D341Med (cell line): ENCODE results near the gene KRT35.

ENCODE experiments used
- DNase-seq: peaks from one replicate; pipeline ENCODE4 v3.0.0; 2012; ENCODE audit warnings: low spot score

KRT35 gene

DNA sequence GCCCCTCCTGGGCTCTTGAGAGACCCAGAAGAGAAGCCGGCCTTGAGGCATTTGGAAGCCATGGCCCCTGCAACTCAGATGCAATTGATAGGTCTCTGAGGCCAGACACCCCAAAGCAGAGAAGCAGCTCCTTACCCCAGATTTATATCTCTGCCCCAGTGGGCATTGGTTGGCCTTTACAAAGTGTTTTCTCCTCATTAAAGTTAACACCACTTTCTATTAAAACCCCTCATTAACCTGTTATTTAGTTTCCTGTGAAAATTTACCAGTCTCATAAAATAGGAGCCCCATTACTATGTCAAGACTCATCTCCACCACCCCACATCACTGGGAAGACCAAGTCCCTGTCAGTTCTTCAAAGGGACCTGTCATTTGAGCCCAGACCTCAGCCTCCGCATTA is at the start of gene KRT35:
TSS of gene KRT35 (minus strand) at position 116 of the 400 bp plus-strand sequence. CDS start at position 62, 54 bp downstream.
- no peak for DNase-seq

DNA sequence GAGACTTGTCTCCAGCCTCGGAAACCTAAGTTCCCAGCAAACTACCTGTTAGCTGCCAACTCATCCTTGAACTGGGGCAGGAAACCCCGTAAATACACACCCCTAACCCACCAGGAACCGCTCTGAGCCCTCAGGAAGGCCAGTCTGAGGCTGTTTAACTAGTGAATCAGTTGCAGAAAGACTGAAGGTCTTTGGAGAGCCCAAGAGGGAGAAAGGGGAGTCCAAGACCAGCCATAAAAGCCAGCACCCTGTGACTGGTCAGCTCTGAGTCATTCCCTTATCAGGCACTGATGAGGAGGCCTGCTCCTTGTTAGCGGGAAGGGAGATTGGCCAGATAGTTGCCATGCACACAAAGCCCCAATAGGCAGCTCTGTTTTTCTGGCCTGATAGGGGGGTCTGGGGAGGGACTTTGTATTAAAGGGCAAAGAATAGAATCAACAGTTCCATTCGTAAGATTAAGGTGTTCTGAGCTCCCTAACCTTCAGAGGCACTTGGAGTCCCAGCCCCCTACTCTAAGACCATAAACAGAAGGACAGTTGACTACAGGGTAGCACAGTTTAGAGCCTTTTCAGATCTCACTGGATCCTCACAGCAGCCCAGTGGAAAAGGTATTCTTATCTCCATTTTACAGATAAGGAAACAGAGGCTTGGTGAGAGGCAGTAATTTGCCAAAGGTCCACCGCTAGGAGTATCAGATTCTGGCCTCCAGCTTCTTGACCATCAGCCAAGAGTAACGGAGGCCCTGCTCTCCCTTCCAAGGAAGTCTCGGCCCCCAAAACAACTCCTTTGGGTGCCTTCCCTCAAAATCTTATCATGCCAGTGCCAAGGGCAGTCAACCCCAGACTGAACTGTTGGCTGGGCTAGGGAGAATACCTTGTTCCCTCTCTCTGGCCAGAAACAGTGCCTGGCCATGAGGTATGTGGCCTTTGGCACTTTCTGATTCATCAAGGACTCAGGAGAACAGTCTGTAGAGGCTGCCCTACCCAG is 49.4 kb upstream of the KRT35 start:
- DNase-seq, result no peak

DNA sequence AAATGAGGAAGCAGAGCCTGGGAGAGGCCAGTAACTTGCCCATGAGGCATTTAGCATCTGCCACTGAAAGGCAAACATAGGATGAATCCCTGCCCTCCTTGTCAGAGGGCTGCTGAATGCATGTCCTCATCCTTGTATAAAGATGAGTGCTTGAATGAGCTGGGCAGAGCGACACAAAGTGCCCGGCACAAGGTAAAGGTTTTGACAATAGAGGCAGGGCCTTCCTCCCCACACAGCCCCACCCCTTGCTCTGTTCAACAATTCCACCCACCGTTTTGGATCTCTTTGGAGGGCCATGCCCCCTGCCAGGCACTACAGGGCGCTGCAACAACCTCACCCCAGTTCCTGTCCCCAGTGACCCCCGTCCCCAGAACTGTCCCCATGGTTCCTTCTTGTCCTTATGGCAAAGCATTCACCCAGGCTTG is 48.6 kb upstream of the KRT35 start:
- DNase-seq, result no peak

DNA sequence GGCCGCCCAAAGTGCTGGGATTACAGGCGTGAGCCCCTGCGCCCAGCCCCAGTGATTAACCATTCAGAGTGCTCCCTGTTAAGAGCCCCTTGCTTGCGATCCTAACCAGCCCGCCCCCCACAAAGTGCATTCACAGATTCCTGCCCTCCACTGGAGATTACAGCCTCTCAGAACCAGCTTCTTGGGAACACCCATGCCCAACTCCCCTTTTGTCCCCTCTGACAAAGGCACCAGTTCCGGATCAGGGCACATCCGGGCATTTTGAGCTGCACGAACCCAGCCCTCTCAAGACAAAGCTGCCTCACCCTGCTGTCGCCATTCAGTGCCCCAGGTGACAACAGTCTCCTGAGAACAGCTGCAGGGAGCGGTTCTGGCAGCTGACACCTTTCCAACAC is 48.0 kb upstream of the KRT35 start:
- no peak for DNase-seq

DNA sequence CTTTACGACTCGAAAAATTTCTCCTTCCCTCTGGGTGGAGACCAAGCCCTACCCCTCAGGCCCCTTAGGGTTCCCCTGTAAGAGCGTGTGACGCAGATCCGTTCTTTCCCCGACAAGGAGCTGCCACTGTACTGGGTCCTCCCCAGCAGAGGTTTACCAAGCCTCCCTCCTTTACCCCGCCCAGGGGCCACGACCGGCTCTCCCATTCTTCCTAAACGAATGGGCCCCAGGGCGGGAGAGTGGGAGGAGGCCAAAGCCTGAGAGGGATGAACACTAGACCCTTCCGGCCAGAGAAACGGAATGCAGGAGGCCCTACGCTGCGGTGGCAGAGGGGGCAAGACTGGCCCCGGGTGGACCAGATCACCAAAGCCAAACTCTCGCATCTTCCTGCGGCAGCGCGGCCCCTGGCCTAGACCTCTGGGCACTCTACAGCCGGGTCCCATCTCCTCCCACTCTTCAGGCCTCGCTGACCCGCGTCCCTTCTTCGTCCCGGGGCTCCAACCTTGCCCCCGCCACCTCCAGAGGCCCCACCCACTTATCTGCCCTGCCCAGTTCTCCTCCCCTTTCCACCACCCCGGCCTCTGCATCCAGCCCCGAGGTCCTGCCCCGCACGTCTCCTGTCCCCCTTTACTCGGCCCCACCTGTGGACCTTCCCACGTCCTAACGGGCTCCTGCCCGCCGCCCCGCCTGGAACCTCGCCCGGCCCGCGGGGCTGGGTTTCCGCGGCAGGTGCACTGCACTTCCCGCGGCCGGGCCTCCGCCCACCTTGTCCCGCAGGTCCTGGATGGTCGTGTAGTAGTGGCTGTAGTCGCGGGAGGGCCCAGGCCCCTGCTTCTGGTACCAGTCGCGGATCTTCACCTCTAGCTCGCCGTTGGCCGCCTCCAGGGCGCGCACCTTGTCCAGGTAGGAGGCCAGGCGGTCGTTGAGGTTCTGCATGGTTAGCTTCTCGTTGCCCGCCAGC is 46.4 kb upstream of the KRT35 start:
- DNase-seq, result no peak

DNA sequence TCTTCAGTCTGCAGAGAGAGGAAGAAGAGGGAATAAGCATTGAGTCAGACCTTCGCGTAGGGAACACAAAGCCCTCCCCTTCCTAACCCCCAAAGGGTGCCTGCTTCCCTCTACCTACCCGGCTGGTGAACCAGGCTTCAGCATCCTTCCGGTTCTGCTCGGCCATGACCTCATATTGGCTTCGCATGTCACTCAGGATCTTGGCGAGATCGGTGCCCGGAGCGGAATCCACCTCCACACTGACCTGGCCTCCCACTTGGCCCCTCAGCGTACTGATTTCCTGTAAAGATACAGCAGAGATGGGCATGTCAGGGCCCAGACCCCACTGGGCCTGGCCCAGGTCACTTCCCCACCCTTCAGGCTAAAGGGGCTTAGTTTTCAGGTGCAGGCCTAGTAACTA is 43.3 kb upstream of the KRT35 start:
- DNase-seq, result no peak

DNA sequence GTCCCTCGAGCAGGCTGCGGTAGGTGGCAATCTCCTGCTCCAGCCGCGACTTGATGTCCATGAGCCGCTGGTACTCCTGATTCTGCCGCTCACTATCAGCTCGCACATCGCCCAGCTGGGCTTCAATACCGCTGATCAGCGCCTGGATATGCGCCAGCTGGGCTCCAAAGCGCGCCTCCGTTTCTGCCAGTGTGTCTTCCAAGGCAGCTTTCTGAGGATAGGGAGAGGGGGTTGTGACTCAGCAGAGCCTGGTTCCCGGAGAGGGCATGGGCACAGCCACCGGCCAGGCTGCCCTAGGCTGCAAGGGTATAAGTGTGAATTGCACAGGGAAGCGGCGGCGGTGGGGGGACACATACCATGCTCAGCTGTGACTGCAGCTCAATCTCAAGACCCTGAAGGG is 42.8 kb upstream of the KRT35 start:
- DNase-seq, result no peak

DNA sequence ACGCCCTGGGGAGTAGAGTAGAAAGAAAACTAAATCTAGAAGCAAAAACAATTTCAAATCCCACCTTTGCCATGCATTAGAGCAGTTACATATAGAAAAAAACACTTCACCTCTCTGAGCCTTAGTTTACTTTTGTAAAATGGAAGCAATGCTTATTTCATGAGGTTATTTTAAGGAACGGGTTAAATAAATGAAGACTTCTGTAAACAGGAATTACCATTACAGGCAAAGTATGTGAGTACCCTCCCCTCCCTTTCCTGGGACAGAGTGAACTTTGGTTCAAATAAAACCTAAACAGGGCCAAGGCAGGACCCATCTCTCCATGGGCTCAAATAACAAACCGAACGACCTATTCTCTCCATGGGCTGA is 42.3 kb upstream of the KRT35 start:
- DNase-seq, result no peak

DNA sequence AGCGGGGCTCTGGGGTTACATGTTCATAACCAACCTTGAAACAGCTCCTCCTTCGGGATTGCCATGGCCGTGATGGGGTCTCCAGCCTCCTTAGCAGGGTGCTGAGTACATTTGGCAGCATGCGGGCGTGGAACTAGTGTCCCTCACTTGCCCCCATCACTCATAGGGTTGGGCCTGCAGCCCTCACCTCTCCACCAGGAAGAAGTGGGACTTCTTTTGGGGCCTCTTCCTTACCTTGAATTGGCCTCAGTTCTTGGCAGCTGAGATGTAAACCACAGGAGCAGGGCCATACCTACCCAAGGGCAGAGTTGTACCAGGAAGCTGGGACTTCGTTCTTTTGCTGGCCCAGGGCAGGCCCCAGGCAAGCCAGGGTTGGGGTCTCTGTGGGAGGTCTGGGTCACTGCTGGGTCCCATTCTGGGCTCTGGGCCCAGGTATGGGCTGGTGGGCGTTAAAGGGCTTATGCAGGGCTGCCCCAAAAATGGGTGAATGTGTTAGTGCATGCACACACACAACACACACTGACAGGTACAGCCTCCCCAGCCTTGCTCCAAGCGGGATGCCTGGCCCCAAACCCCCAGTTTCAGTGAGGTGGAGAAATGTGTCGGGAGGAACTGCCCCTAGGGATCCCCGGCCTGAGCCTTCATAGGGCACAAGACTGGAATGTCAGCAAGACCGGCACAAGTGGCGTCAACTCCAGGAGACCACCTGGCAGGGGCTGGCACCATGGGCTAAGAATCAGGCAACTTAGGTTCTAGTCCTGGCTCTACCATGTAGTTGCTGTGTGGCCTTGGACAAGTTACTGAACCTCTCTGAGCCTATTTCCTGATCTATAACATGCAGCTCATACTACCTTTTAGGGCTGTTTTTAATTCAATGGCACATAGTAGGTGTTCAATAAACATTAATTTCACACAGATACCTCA is 41.6 kb upstream of the KRT35 start:
- DNase-seq, result no peak

DNA sequence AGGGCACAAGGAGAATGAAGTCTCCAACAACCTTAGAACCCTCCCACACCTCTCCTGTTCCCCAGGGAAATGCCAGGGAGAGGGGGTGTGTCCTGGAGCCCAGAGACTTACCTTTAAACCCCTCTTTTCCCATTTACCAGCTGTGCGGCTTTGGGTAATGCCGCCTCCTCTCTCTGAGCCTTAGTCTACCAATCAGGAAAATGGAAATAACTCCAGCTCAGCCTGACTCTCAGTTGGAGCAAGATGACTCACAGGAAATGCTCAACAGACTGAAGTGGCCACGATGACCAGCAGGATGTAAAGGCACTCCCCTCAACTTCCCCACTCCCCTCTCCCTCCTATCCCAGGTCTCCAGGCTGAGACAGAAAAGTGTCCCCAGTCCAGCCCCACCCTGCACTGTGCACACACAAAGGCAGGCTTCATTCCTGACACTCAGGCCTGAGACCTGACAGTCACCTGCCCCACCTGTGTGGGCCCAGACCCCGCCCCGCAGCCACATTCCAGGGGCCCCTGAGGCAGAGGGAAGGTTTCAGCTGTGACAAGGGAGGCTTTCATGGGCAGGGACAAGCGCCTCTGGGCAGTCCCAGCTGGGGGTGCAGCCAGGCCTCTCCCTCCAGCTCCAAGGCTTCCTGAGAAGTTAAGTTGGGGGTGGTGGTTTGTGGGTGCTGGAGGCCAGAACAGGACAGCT is 40.8 kb upstream of the KRT35 start:
- no peak for DNase-seq

DNA sequence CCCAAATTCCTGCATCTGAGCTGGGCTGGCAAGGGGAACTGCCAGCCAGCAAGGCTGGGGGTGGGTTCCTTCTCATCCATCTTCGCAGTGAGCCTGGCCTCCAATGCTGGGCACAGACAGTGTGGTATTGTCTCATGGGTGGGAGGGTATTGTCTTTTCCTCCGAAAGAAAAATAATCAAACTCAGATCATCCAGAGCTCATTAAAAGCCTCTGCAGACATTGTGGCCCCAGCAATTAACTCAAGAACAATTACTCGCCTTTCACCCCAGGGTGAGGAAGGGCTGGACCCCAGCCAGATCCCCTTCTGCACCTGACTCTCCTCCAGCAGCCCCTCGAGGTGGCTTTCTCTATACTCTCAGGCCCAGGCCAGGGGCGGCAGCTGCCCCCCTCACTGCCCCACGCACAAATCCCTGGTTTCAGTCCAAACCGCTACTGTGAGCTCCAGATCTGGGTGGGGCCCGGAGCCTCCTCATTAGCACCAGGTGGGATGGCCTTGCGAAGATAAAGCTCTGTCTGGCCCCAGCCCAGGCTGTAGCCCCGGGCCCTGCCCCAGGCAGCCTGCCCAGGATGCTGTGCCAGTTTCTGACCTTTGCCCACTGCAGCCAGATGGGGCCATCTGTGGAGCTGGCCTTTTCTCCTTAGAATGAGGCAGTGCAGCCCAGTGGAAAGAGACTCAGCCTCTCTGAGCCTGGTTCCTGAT is 40.0 kb upstream of the KRT35 start:
- no peak for DNase-seq

DNA sequence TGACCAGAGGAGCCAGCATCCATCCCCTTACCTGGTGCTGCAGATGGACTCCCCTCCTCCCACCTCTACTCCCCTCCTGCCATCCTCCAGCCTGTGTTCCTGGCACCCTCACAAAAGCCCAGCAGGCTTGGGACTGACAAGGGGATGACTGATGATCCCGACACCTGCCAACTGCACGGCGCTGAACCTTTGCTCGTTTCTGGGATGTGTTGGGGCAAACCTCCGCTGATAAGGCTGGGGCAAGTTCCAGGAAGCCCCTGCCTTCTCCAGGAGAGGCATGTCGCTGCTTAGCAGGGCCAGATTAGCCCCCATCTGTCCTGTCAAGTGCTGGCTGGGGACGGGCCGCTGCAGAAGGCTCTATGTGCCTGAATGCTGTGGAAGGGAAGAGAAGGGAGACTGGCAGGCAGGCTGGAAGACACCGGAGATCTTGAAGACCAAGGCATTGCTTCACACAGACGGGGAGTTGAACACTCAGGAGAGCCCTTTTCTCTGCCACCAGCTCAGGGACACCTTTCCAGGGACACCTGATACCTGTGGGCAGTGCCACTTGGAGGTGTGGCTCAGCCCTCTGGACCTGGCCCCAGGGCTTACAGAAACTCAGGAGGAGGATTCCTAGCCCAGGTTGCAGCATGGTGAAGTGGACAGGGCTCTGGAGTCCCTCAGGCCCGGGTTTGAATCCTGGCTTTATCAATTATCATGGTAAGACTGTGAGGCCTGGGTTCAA is 38.7 kb upstream of the KRT35 start:
- no peak for DNase-seq

DNA sequence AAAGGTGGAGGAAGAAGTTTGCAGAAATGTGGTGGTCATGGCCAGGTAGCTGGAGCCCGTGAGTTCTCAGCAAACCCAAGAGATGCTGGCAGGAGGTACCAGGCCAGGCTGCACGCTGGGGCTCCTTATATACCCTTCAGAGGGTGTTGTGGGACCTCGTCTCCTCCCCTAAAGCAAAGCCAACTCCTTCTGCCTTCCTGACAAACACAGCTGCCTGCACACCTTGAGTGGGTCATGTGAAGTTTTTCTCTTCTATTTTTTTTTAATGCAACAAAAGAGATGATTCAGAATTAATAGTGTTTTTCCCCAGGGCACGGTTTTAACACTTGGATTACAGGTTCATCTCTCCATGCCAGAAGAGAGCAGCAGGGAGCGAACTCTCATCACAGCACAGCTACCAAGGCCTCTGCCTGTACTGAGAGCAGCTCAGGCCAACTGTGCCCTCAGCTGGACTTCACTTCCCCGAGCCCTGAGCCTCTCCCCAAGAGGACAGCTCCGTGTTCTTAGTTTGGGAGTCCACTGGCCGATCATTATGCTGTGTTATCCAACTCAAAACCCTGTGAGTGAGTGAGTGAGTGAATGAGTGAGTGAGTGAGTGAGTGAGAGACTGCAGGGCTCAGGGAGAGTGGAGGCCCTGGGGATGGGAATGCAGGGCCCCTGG is 38.0 kb upstream of the KRT35 start, which contains the start of gene KRT15:
TSS of gene KRT15 (minus strand) at position 102 of the 661 bp plus-strand sequence. CDS start at position 39, 63 bp downstream.
- DNase-seq, result no peak

DNA sequence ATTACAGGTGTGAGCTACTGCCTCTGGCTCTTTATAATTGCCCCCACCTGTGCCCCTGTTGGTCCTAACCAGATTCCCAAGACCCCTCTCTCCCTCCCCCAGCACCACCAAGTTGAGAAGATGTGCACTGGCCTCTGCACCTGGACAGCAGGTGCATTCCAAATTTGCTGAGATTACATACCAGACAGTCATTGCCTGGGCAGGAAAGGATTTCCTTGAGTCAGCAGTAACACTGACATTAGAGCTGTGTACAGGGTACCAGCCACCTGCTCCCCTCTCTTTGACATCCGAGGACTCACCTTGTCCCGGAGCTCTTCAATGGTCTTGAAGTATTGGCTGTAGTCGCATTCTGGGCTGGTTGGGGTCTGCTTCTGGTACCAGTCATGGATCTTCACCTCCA is 37.1 kb upstream of the KRT35 start:
- no peak for DNase-seq

DNA sequence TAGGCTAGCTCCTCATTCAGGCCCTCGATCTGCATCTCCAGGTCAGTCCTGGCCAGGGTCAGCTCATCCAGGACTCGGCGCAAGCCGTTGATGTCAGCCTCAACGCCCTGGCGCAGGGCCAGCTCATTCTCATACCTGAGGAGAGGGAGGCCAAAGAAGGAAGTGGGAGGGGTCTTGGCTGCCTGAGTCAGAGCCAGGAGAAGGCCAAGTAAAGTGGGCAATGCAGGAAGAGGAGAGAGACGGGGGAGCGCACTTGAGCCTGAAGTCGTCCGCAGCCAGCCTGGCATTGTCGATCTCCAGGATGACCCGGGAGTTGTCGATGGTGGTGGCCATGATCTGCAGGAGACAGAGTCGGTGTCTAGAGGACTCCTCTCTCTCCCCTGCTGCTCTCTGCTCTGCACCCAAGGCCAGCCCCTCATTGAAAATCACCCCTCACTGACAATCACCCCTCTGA is 35.9 kb upstream of the KRT35 start:
- no peak for DNase-seq

DNA sequence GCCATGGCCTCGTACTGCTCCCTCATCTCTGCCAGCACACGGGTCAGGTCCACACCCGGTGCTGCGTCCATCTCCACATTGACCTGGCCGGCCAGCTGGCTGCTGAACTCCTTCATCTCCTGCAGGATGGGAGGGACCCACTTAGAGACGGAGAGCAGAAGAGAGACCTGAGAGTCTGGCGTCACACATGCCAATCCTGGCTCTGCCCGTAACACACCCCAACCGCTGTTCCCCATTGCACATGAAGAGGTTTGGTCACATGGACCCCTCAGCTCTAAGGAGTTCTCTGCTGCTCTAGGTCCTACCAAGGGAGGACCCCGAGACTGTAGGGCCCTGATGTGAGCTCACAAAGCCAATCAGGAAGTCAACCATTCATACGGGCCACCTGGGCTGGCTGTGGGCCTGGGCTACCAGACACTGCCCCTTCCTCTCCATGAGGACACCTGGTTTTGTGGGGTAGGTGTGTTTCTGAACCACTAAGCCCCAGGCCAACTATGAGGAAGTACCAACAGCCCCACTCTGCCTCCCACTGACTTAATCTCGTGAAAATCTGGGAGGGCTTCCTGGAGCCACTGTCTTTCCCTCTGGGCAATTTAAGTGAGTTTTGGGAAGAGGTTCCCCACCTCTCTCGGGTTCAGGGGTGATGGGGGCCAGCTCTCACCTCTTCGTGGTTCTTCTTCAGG is 35.3 kb upstream of the KRT35 start:
- no peak for DNase-seq

DNA sequence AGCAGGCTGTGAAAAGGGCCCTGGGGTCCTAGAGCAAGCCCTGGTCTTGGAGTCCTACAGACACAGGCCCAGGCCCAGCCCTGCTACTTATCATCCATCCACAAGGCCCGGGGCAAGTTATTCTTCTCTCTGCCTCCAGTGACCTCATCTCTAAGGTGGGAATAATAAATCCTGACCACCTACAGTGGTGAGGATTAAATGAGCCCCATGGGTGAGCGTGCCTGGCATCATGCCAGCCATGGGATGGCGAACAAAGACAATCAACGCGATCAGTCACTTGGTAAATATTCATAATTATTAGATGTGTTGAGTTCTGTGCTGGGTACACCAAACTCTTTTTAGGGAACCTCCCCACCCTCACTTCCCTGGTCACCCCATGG is 32.2 kb upstream of the KRT35 start:
- no peak for DNase-seq

DNA sequence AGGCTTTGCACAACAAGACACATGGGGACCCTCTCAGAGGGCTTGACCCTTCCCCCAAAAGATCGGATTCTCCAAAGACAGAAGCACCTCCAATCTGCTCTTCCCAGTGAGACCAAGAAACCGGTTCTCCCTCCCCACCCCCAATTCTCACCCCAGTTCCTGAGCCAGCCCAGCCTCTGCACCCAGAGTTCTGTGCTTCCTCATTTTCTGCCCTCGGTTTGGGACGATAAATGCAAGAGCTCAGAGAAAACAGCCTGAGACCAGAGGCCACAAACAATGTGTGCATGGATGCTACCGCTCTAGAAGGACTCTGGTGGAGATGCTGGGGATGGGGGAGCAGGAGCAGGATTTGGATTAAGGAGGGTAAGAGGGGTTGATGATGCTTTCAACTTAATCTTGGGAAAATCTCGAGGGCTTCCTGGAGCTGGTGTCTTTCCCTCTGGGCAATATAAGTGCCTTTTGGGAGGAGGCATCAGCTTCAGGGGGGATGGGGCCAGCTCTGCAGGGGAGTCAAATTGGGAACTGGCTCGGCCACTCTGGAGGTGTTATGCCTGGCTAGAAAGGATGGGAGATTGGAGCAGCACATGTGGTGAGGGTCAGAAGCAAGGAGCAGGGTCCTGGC is 31.7 kb upstream of the KRT35 start:
- no peak for DNase-seq
